ENCODE measurements around the gene MT2A. TPM values are rescaled to one million over a fixed set of nuclear protein-coding genes. Genes with fewer than 3 reads are reported as not detected.

MT2A gene
- total and polyA plus RNA-seq, 10 of the 15 experiments (the other 5 are each of a cell fraction or from before 2014, with no cell fraction given), result 7.3 to 271 (median 53.5) TPM

- peaks cover 14 to 24% of the 10 kb centered on the region in 2 experiments for H3K27me3 ChIP-seq (replicated peaks in 1 of 2; ENCODE audit: control insufficient read depth in 2 of 2, insufficient read depth in 2 of 2, low read length in 1 of 2)
- no peaks in the 10 kb centered on the region for H4K20me1 ChIP-seq (ENCODE audit: control insufficient read depth, insufficient read depth)
- no peak overlapping the region for H2AFZ ChIP-seq (ENCODE audit: control insufficient read depth, low read depth, low read length)
- RAD21 ChIA-PET (ENCODE audit: unreplicated experiment), result interaction anchor here (2.9 kb wide), 1 partner anchor 70 kb away, joined by 11 read pairs; no protein-coding TSS in a partner anchor
- POLR2A ChIA-PET, result no interaction called here
- H3K79me2 ChIP-seq (ENCODE audit: control insufficient read depth, insufficient read depth, low read length), result no peaks in the 10 kb centered on the region
- 0 out of 3 replicates have a peak, but pooled peaks have one; percentile 3 for ATAC-seq
- SMC1A ChIA-PET (ENCODE audit: uncharacterized antibody, unreplicated experiment), result interaction anchor here (1.0 to 2.4 kb wide), 3 partner anchors 21 to 40 kb away, joined by 3 to 27 read pairs (median 4); no protein-coding TSS in a partner anchor
- intact Hi-C loops (cut with micrococcal nuclease; ENCODE audit: unreplicated experiment), result no loop called here
- no peak for FAIRE-seq
- no TSS peak for BruUV-seq (replicated peaks)
- H3K4me2 ChIP-seq (ENCODE audit: control insufficient read depth, insufficient read depth), result no peak overlapping the region; the same call in 1 of the 2 replicates
- H3K36me3 ChIP-seq (ENCODE audit: control insufficient read depth in 2 of 2, insufficient read depth in 2 of 2, low read length in 1 of 2), result no peaks in the 10 kb centered on the region
- no peak overlapping the region for H3K4me3 ChIP-seq
- no peak overlapping the region for H3K27ac ChIP-seq (ENCODE audit: control insufficient read depth, insufficient read depth)
- DNase-seq (ENCODE audit: low read depth, low spot score), result no peak
- CTCF ChIA-PET, result no interaction called here
- H3K9ac ChIP-seq (ENCODE audit: control insufficient read depth, insufficient read depth, low read length), result no peak overlapping the region
- peaks cover 15% of the 10 kb centered on the region for H3K4me1 ChIP-seq (ENCODE audit: control insufficient read depth, insufficient read depth, low read length)
- WGBS (ENCODE audit: insufficient coverage, insufficient replicate concordance, low lambda C conversion rate, missing lambda C conversion rate), result 56% methylated on average over 14 of the region's 14 CpGs
- no peaks in the 10 kb centered on the region for H3K9me3 ChIP-seq (replicated peaks; ENCODE audit: control insufficient read depth, insufficient read depth, low read length)
- TF ChIP-seq BMI1 (IDR thresholded peaks at IDR 0.05; ENCODE audit: borderline replicate concordance) (no peak), BCL3 (IDR thresholded peaks at IDR 0.05; ENCODE audit: borderline replicate concordance, insufficient read depth, low read depth, low read length, poor library complexity, severe bottlenecking) (no peak)
- in situ Hi-C loops (cut with MboI), result no loop called here
Observed at GRCh38 chr16:56631832-56632155, 23.4 kb downstream of the MT2A start.

GRCh38 chr16:56632156-56632847 is 23.9 kb downstream of the MT2A start, which contains the start of gene MT1M:
TSS of gene MT1M (plus strand) at chr16:56632659. CDS start at chr16:56632732, 73 bp downstream.
- CTCF ChIA-PET, result no interaction called here
- WGBS (ENCODE audit: insufficient coverage, insufficient replicate concordance, low lambda C conversion rate, missing lambda C conversion rate), result 30% methylated on average over 46 of the region's 61 CpGs
- no peak within 1 kb of the TSS for H3K27ac ChIP-seq (ENCODE audit: control insufficient read depth, insufficient read depth)
- no peaks in the 10 kb centered on the region for H3K36me3 ChIP-seq (ENCODE audit: control insufficient read depth in 2 of 2, insufficient read depth in 2 of 2, low read length in 1 of 2)
- DNase-seq (ENCODE audit: low read depth, low spot score) (no peak), ATAC-seq (peak; percentile 23), FAIRE-seq (no peak)
- H3K4me1 ChIP-seq (ENCODE audit: control insufficient read depth, insufficient read depth, low read length), result peaks cover 15% of the 10 kb centered on the region
- SMC1A ChIA-PET (ENCODE audit: uncharacterized antibody, unreplicated experiment), result interaction anchor here (2.4 kb wide), 1 partner anchor 21 kb away, joined by 27 read pairs; no protein-coding TSS in a partner anchor
- in situ Hi-C loops (cut with MboI) (no loop called here), intact Hi-C loops (cut with micrococcal nuclease; ENCODE audit: unreplicated experiment) (no loop called here)
- peak within 1 kb of the TSS; percentile 47; the same call in 1 of the 2 replicates for H3K4me2 ChIP-seq (ENCODE audit: control insufficient read depth, insufficient read depth)
- POLR2A ChIA-PET, result no interaction called here
- peaks cover 14 to 24% of the 10 kb centered on the region in 2 experiments for H3K27me3 ChIP-seq (replicated peaks in 1 of 2; ENCODE audit: control insufficient read depth in 2 of 2, insufficient read depth in 2 of 2, low read length in 1 of 2)
- RAD21 ChIA-PET (ENCODE audit: unreplicated experiment), result interaction anchor here (2.9 kb wide), 1 partner anchor 69 kb away, joined by 11 read pairs; no protein-coding TSS in a partner anchor
- H3K9ac ChIP-seq (ENCODE audit: control insufficient read depth, insufficient read depth, low read length), result no peak within 1 kb of the TSS
- BruUV-seq (replicated peaks), result no TSS peak
- H4K20me1 ChIP-seq (ENCODE audit: control insufficient read depth, insufficient read depth), result no peaks in the 10 kb centered on the region
- no peaks in the 10 kb centered on the region for H3K9me3 ChIP-seq (replicated peaks; ENCODE audit: control insufficient read depth, insufficient read depth, low read length)
- H3K4me3 ChIP-seq, result no peak within 1 kb of the TSS
- no peak within 1 kb of the TSS for H2AFZ ChIP-seq (ENCODE audit: control insufficient read depth, low read depth, low read length)
- no peak for TF ChIP-seq CREM (IDR thresholded peaks at IDR 0.05; ENCODE audit: low read depth)
- peak; percentile 33 for TF ChIP-seq SUZ12 (IDR thresholded peaks at IDR 0.05; ENCODE audit: unreplicated experiment)
- no peaks in the 10 kb centered on the region for H3K79me2 ChIP-seq (ENCODE audit: control insufficient read depth, insufficient read depth, low read length)

Data from GM12878 (cell line).